ENCODE measurements around the gene TOMM34.
A peak's percentile ranks its signal among the peaks of the same experiment; 100 is the strongest.

Gene TOMM34

GRCh38 chr20:44960103-44960852 is at the start of gene TOMM34:
TOMM34 (minus strand) TSS chr20:44960397; CDS start chr20:44960333, 64 bp downstream.
- Histone ChIP-seq H3K9me3 (ENCODE audit: control insufficient read depth, low read depth, low read length) (no peaks in the 10 kb centered on the region), H3K27ac (ENCODE audit: low read length) (no peak within 1 kb of the TSS), H3K4me3 (ENCODE audit: low read length) (peak within 1 kb of the TSS; percentile 87), H3K9ac (ENCODE audit: low read length) (peak within 1 kb of the TSS; percentile 72), H3K36me3 (ENCODE audit: control insufficient read depth, low read depth, low read length) (peaks cover 13% of the 10 kb centered on the region), H3K4me1 (ENCODE audit: control insufficient read depth, low read depth, low read length) (peaks cover 15% of the 10 kb centered on the region), H3K27me3 (ENCODE audit: control insufficient read depth, insufficient read depth, low read length) (peaks cover 27% of the 10 kb centered on the region)

GRCh38 chr20:45008521-45009049 is 48.4 kb upstream of the TOMM34 start:
- Histone ChIP-seq H3K27me3 (ENCODE audit: control insufficient read depth, insufficient read depth, low read length) (no peaks in the 10 kb centered on the region), H3K27ac (ENCODE audit: low read length) (no peak overlapping the region), H3K36me3 (ENCODE audit: control insufficient read depth, low read depth, low read length) (peaks cover 7% of the 10 kb centered on the region), H3K4me1 (ENCODE audit: control insufficient read depth, low read depth, low read length) (no peaks in the 10 kb centered on the region), H3K9me3 (ENCODE audit: control insufficient read depth, low read depth, low read length) (no peaks in the 10 kb centered on the region), H3K4me3 (ENCODE audit: low read length) (no peak overlapping the region), H3K9ac (ENCODE audit: low read length) (no peak overlapping the region)

- H3K4me1 ChIP-seq (ENCODE audit: control insufficient read depth, low read depth, low read length): no peaks in the 10 kb centered on the region
- H3K9ac ChIP-seq (ENCODE audit: low read length): no peak overlapping the region
- H3K27me3 ChIP-seq (ENCODE audit: control insufficient read depth, insufficient read depth, low read length): no peaks in the 10 kb centered on the region
- no peak overlapping the region for H3K27ac ChIP-seq (ENCODE audit: low read length)
- H3K36me3 ChIP-seq (ENCODE audit: control insufficient read depth, low read depth, low read length): peaks cover 50% of the 10 kb centered on the region
- no peaks in the 10 kb centered on the region for H3K9me3 ChIP-seq (ENCODE audit: control insufficient read depth, low read depth, low read length)
- no peak overlapping the region for H3K4me3 ChIP-seq (ENCODE audit: low read length)
Observed at GRCh38 chr20:44997668-44998067, 37.5 kb upstream of the TOMM34 start.

GRCh38 chr20:44997171-44997570 is 37.0 kb upstream of the TOMM34 start:
- Histone ChIP-seq H3K27me3 (ENCODE audit: control insufficient read depth, insufficient read depth, low read length) (no peaks in the 10 kb centered on the region), H3K36me3 (ENCODE audit: control insufficient read depth, low read depth, low read length) (peaks cover 50% of the 10 kb centered on the region), H3K9ac (ENCODE audit: low read length) (no peak overlapping the region), H3K27ac (ENCODE audit: low read length) (no peak overlapping the region), H3K9me3 (ENCODE audit: control insufficient read depth, low read depth, low read length) (no peaks in the 10 kb centered on the region), H3K4me3 (ENCODE audit: low read length) (no peak overlapping the region), H3K4me1 (ENCODE audit: control insufficient read depth, low read depth, low read length) (no peaks in the 10 kb centered on the region)

- Histone ChIP-seq H3K4me1 (ENCODE audit: control insufficient read depth, low read depth, low read length) (peaks cover 6% of the 10 kb centered on the region), H3K9me3 (ENCODE audit: control insufficient read depth, low read depth, low read length) (no peaks in the 10 kb centered on the region), H3K9ac (ENCODE audit: low read length) (no peak overlapping the region), H3K27ac (ENCODE audit: low read length) (no peak overlapping the region), H3K4me3 (ENCODE audit: low read length) (no peak overlapping the region), H3K36me3 (ENCODE audit: control insufficient read depth, low read depth, low read length) (peaks cover 31% of the 10 kb centered on the region), H3K27me3 (ENCODE audit: control insufficient read depth, insufficient read depth, low read length) (no peaks in the 10 kb centered on the region)
Observed at GRCh38 chr20:44993343-44993742, 33.1 kb upstream of the TOMM34 start.

GRCh38 chr20:44990957-44991356 is 30.8 kb upstream of the TOMM34 start:
- Histone ChIP-seq H3K27ac (ENCODE audit: low read length) (no peak overlapping the region), H3K9me3 (ENCODE audit: control insufficient read depth, low read depth, low read length) (no peaks in the 10 kb centered on the region), H3K27me3 (ENCODE audit: control insufficient read depth, insufficient read depth, low read length) (no peaks in the 10 kb centered on the region), H3K4me1 (ENCODE audit: control insufficient read depth, low read depth, low read length) (peaks cover 6% of the 10 kb centered on the region), H3K9ac (ENCODE audit: low read length) (no peak overlapping the region), H3K36me3 (ENCODE audit: control insufficient read depth, low read depth, low read length) (peaks cover 18% of the 10 kb centered on the region), H3K4me3 (ENCODE audit: low read length) (no peak overlapping the region)

GRCh38 chr20:44990425-44990824 is 30.2 kb upstream of the TOMM34 start:
- no peak overlapping the region for H3K4me3 ChIP-seq (ENCODE audit: low read length)
- no peak overlapping the region for H3K27ac ChIP-seq (ENCODE audit: low read length)
- no peaks in the 10 kb centered on the region for H3K27me3 ChIP-seq (ENCODE audit: control insufficient read depth, insufficient read depth, low read length)
- peaks cover 18% of the 10 kb centered on the region for H3K36me3 ChIP-seq (ENCODE audit: control insufficient read depth, low read depth, low read length)
- H3K4me1 ChIP-seq (ENCODE audit: control insufficient read depth, low read depth, low read length): peaks cover 6% of the 10 kb centered on the region
- H3K9me3 ChIP-seq (ENCODE audit: control insufficient read depth, low read depth, low read length): no peaks in the 10 kb centered on the region
- H3K9ac ChIP-seq (ENCODE audit: low read length): no peak overlapping the region

GRCh38 chr20:44988631-44989171 is 28.5 kb upstream of the TOMM34 start:
- Histone ChIP-seq H3K9me3 (ENCODE audit: control insufficient read depth, low read depth, low read length) (no peaks in the 10 kb centered on the region), H3K9ac (ENCODE audit: low read length) (no peak overlapping the region), H3K36me3 (ENCODE audit: control insufficient read depth, low read depth, low read length) (peaks cover 15% of the 10 kb centered on the region), H3K4me1 (ENCODE audit: control insufficient read depth, low read depth, low read length) (peaks cover 6% of the 10 kb centered on the region), H3K27me3 (ENCODE audit: control insufficient read depth, insufficient read depth, low read length) (no peaks in the 10 kb centered on the region), H3K4me3 (ENCODE audit: low read length) (no peak overlapping the region), H3K27ac (ENCODE audit: low read length) (no peak overlapping the region)

- no peaks in the 10 kb centered on the region for H3K27me3 ChIP-seq (ENCODE audit: control insufficient read depth, insufficient read depth, low read length)
- H3K4me3 ChIP-seq (ENCODE audit: low read length): no peak overlapping the region
- H3K27ac ChIP-seq (ENCODE audit: low read length): no peak overlapping the region
- no peak overlapping the region for H3K9ac ChIP-seq (ENCODE audit: low read length)
- H3K36me3 ChIP-seq (ENCODE audit: control insufficient read depth, low read depth, low read length): peaks cover 47% of the 10 kb centered on the region
- H3K9me3 ChIP-seq (ENCODE audit: control insufficient read depth, low read depth, low read length): no peaks in the 10 kb centered on the region
- no peaks in the 10 kb centered on the region for H3K4me1 ChIP-seq (ENCODE audit: control insufficient read depth, low read depth, low read length)
Observed at GRCh38 chr20:44983093-44983674, 23.0 kb upstream of the TOMM34 start.

- Histone ChIP-seq H3K4me1 (ENCODE audit: control insufficient read depth, low read depth, low read length) (no peaks in the 10 kb centered on the region), H3K9me3 (ENCODE audit: control insufficient read depth, low read depth, low read length) (no peaks in the 10 kb centered on the region), H3K27ac (ENCODE audit: low read length) (no peak overlapping the region), H3K4me3 (ENCODE audit: low read length) (no peak overlapping the region), H3K36me3 (ENCODE audit: control insufficient read depth, low read depth, low read length) (peaks cover 48% of the 10 kb centered on the region), H3K27me3 (ENCODE audit: control insufficient read depth, insufficient read depth, low read length) (no peaks in the 10 kb centered on the region), H3K9ac (ENCODE audit: low read length) (no peak overlapping the region)
Observed at GRCh38 chr20:44981736-44982406, 21.7 kb upstream of the TOMM34 start.

- no peaks in the 10 kb centered on the region for H3K4me1 ChIP-seq (ENCODE audit: control insufficient read depth, low read depth, low read length)
- peaks cover 61% of the 10 kb centered on the region for H3K36me3 ChIP-seq (ENCODE audit: control insufficient read depth, low read depth, low read length)
- H3K27ac ChIP-seq (ENCODE audit: low read length): no peak overlapping the region
- no peak overlapping the region for H3K4me3 ChIP-seq (ENCODE audit: low read length)
- no peaks in the 10 kb centered on the region for H3K9me3 ChIP-seq (ENCODE audit: control insufficient read depth, low read depth, low read length)
- no peak overlapping the region for H3K9ac ChIP-seq (ENCODE audit: low read length)
- H3K27me3 ChIP-seq (ENCODE audit: control insufficient read depth, insufficient read depth, low read length): no peaks in the 10 kb centered on the region
Observed at GRCh38 chr20:44979090-44979621, 19.0 kb upstream of the TOMM34 start.
